Transverse colon (tissue), 3 donors: ENCODE results near the gene GAS7.

Experiments used
- EP300 ChIP-seq: sonication (generic); formaldehyde crosslinking; IDR thresholded peaks from one replicate; pipeline ENCODE4 v1.6.1; 2017; ENCODE audit warnings: antibody characterized with exemption, low read depth
- TF ChIP-seq, protein P1 (sequence below), 5 experiments: fragments of 200-600 bp in 3 of 5; fragments of 450-650 bp in 2 of 5; sonication (generic) in 3 of 5; IDR thresholded peaks; 1 replicate in 2 of 5; 2 replicates in 3 of 5; pipeline ENCODE4 v1.5.1; 2016 to 2017; ENCODE audit warnings: antibody characterized with exemption in 5 of 5, inconsistent platforms in 3 of 5, mild to moderate bottlenecking in 2 of 5, moderate library complexity in 1 of 5

DNA sequence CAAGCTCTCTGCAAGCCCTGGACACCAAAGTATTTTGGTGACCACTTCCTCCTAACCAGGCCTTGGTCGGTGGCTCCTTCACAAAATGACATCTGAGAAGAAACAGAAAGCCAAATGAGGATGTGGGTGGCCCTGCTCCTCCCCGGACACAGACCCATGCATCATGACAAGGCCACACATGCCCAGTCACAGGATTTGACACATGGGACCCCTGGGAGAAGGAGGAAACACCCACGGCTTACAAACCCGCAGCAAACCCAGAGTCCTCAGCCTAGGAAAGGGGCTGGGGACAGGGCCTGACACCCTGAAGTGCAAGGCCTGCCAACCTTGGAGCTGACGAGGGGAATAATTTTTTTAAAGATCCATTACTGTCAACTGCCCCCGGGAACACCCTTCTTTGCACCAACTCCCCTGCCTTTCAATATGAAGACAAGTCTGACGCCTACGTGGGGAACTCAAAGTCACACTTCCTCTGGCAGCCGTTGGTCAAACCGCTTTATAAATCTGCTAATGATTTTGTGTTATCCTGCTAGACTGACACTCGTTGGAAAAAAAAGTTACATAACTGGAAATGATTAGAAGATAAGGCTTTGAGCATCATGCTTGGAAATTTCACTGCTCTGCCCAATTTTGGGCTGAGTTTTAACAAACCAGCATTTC, 41.3 kb downstream of the GAS7 start:
- TF ChIP-seq, protein P1, sequence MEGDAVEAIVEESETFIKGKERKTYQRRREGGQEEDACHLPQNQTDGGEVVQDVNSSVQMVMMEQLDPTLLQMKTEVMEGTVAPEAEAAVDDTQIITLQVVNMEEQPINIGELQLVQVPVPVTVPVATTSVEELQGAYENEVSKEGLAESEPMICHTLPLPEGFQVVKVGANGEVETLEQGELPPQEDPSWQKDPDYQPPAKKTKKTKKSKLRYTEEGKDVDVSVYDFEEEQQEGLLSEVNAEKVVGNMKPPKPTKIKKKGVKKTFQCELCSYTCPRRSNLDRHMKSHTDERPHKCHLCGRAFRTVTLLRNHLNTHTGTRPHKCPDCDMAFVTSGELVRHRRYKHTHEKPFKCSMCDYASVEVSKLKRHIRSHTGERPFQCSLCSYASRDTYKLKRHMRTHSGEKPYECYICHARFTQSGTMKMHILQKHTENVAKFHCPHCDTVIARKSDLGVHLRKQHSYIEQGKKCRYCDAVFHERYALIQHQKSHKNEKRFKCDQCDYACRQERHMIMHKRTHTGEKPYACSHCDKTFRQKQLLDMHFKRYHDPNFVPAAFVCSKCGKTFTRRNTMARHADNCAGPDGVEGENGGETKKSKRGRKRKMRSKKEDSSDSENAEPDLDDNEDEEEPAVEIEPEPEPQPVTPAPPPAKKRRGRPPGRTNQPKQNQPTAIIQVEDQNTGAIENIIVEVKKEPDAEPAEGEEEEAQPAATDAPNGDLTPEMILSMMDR (IDR thresholded peaks at IDR 0.05) = no peak
- TF ChIP-seq EP300 = no peak
